RWPE2 (cell line): ENCODE measurements around the gene FBXO47.
"Not testable (repeated sequence)": the region's sequence is repeated elsewhere in the genome, so short reads cannot be mapped to it uniquely, and the experiment has no call there.

ENCODE experiments used
- ATAC-seq: fragments of 200-7000 bp; cut with Tn5 transposase; 3 replicates; pipeline ENCODE4 v1.9.1; 2021; ENCODE audit warnings: low read depth
- DNase-seq: peaks from one replicate; pipeline ENCODE4 v3.0.0-alpha.2; 2020; ENCODE audit warnings: low spot score
- H3K27ac ChIP-seq: fragments of 450-650 bp; 2 replicates; pipeline ENCODE4 v1.5.1; 2017; ENCODE audit warnings: mild to moderate bottlenecking; ENCODE audit not compliant: poor library complexity, severe bottlenecking
- H3K27me3 ChIP-seq: fragments of 250-450 bp; sonication (Bioruptor Pico); 2 replicates; pipeline ENCODE4 v1.5.1; 2021; ENCODE audit warnings: mild to moderate bottlenecking, moderate library complexity; ENCODE audit not compliant: insufficient read depth, poor library complexity, severe bottlenecking
- H3K36me3 ChIP-seq: fragments of 250-450 bp; sonication (Bioruptor Pico); 2 replicates; pipeline ENCODE4 v1.5.1; 2020; ENCODE audit warnings: low read depth, mild to moderate bottlenecking, moderate library complexity
- H3K4me1 ChIP-seq: fragments of 250-450 bp; sonication (Bioruptor Pico); 2 replicates; pipeline ENCODE4 v1.5.1; 2021; ENCODE audit warnings: mild to moderate bottlenecking, moderate library complexity; ENCODE audit not compliant: insufficient read depth, poor library complexity, severe bottlenecking
- H3K4me3 ChIP-seq: fragments of 250-450 bp; sonication (Bioruptor Pico); 2 replicates; pipeline ENCODE4 v1.5.1; 2021; ENCODE audit warnings: mild to moderate bottlenecking, moderate library complexity; ENCODE audit not compliant: severe bottlenecking
- H3K9me3 ChIP-seq: fragments of 250-450 bp; sonication (Bioruptor Pico); 2 replicates; pipeline ENCODE4 v1.5.1; 2021; ENCODE audit warnings: mild to moderate bottlenecking, moderate library complexity; ENCODE audit not compliant: severe bottlenecking
- CTCF ChIP-seq: fragments of 450-650 bp; IDR thresholded peaks from one replicate; pipeline ENCODE4 v1.5.1; 2017; ENCODE audit warnings: mild to moderate bottlenecking, moderate library complexity; ENCODE audit not compliant: poor library complexity, severe bottlenecking

FBXO47 gene

GRCh38 chr17:38947189-38947588, 20.0 kb downstream of the FBXO47 start:
- no peak for TF ChIP-seq CTCF
- ATAC-seq = no peak
- Histone ChIP-seq H3K27ac (no peak overlapping the region), H3K4me1 (no peaks in the 10 kb centered on the region), H3K4me3 (no peak overlapping the region), H3K9me3 (no peaks in the 10 kb centered on the region), H3K36me3 (no peaks in the 10 kb centered on the region), H3K27me3 (no peaks in the 10 kb centered on the region)
- no peak for DNase-seq

- ATAC-seq (no peak), DNase-seq (no peak)
- Histone ChIP-seq H3K36me3 (no peaks in the 10 kb centered on the region), H3K4me3 (no peak overlapping the region), H3K4me1 (no peaks in the 10 kb centered on the region), H3K27me3 (no peaks in the 10 kb centered on the region), H3K9me3 (no peaks in the 10 kb centered on the region), H3K27ac (no peak overlapping the region)
- no peak for TF ChIP-seq CTCF
Observed at GRCh38 chr17:38943607-38944006, 23.6 kb downstream of the FBXO47 start.

- Histone ChIP-seq H3K27me3 (no peaks in the 10 kb centered on the region), H3K9me3 (no peaks in the 10 kb centered on the region), H3K4me3 (no peak overlapping the region), H3K36me3 (no peaks in the 10 kb centered on the region), H3K27ac (no peak overlapping the region), H3K4me1 (no peaks in the 10 kb centered on the region)
- ATAC-seq (no peak), DNase-seq (no peak)
- TF ChIP-seq CTCF = no peak
Observed at GRCh38 chr17:38942696-38943334, 24.4 kb downstream of the FBXO47 start.

- Histone ChIP-seq H3K4me3 (no peak overlapping the region), H3K27ac (no peak overlapping the region), H3K36me3 (no peaks in the 10 kb centered on the region), H3K27me3 (no peaks in the 10 kb centered on the region), H3K4me1 (no peaks in the 10 kb centered on the region), H3K9me3 (no peaks in the 10 kb centered on the region)
- no peak for DNase-seq
- ATAC-seq = no peak
- no peak for TF ChIP-seq CTCF
Observed at GRCh38 chr17:38940404-38940803, 26.8 kb downstream of the FBXO47 start.

- no peak for TF ChIP-seq CTCF
- Histone ChIP-seq H3K36me3 (no peaks in the 10 kb centered on the region), H3K27me3 (no peaks in the 10 kb centered on the region), H3K27ac (no peak overlapping the region), H3K4me3 (no peak overlapping the region), H3K4me1 (no peaks in the 10 kb centered on the region), H3K9me3 (no peaks in the 10 kb centered on the region)
- DNase-seq = no peak
- ATAC-seq = no peak
Observed at GRCh38 chr17:38939987-38940386, 27.2 kb downstream of the FBXO47 start.

GRCh38 chr17:38933962-38934361, 33.2 kb downstream of the FBXO47 start:
- not testable (repeated sequence) for H3K4me1 ChIP-seq, H3K4me3 ChIP-seq, ATAC-seq, H3K27me3 ChIP-seq, DNase-seq, H3K36me3 ChIP-seq, H3K9me3 ChIP-seq, H3K27ac ChIP-seq

- H3K9me3 ChIP-seq, H3K36me3 ChIP-seq, DNase-seq, H3K4me3 ChIP-seq, H3K4me1 ChIP-seq, H3K27me3 ChIP-seq, ATAC-seq, H3K27ac ChIP-seq: not testable (repeated sequence)
Observed at GRCh38 chr17:38930782-38931181, 36.4 kb downstream of the FBXO47 start.
